Activated naive CD4-positive, alpha-beta T cell treated with anti-CD3 and anti-CD28 coated beads, Interleukin-2, amount 10 ng/mL, durations not matched to agents 7 days and 5 days (primary cell): ENCODE data around the gene AAK1.
A peak's percentile ranks its signal among the peaks of the same experiment; 100 is the strongest.
"Not testable (repeated sequence)": the region's sequence is repeated elsewhere in the genome, so short reads cannot be mapped to it uniquely, and the experiment has no call there.

Experiments used
- CTCF ChIA-PET: fragments of 350-600 bp; sonication (Branson Sonifier 250); formaldehyde crosslinking; loops from one replicate; lab custom pipeline; 2021; ENCODE audit warnings: antibody characterized with exemption; lab: Charles Lee
- DNase-seq: peaks from one replicate; pipeline ENCODE4 v3.0.0-alpha.2; 2020
- H3K27ac Mint-ChIP-seq: one replicate; pipeline ENCODE4 v1.8.0; 2021; ENCODE audit warnings: mild to moderate bottlenecking, moderate library complexity, mixed read lengths
- H3K27me3 Mint-ChIP-seq: one replicate; pipeline ENCODE4 v1.8.0; 2021; ENCODE audit warnings: mild to moderate bottlenecking, mixed read lengths
- H3K36me3 Mint-ChIP-seq: one replicate; pipeline ENCODE4 v1.8.0; 2021; ENCODE audit warnings: mixed read lengths
- H3K4me1 Mint-ChIP-seq: one replicate; pipeline ENCODE4 v1.8.0; 2021; ENCODE audit warnings: mixed read lengths
- H3K4me3 Mint-ChIP-seq: one replicate; pipeline ENCODE4 v1.8.0; 2021; ENCODE audit warnings: mild to moderate bottlenecking, moderate library complexity, mixed read lengths
- H3K9me3 Mint-ChIP-seq: one replicate; pipeline ENCODE4 v1.8.0; 2021; ENCODE audit warnings: mixed read lengths

AAK1 gene

DNA sequence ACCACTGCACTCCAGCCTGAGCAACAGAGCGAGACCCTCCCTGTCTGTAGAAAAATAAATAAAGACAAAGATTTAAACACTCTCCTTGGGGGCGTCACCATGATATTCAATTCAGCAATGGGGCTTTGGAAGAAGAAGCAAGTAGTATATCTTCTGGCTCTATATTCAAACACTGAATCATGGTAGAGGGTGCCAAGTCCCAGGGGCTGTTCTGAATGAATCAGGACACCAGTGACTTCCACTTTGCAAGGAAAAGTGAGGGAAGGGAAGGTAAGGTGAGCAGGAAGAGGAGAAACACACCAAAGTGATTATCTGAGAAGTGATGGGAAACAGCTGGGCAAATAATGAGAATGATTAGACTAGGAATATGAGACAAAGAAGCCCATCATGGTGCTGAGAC, 80.5 kb downstream of the AAK1 start:
- Mint-ChIP-seq H3K27ac (no peak overlapping the region), H3K9me3 (no peaks in the 10 kb centered on the region), H3K4me1 (peaks cover 50% of the 10 kb centered on the region), H3K27me3 (no peaks in the 10 kb centered on the region), H3K4me3 (no peak overlapping the region), H3K36me3 (peaks cover 15% of the 10 kb centered on the region)
- CTCF ChIA-PET, result interaction anchor here (1.1 to 7.8 kb wide), 3 partner anchors 11 to 150 kb away, joined by 4 to 92 read pairs (median 31); no protein-coding TSS in a partner anchor
- no peak for DNase-seq

DNA sequence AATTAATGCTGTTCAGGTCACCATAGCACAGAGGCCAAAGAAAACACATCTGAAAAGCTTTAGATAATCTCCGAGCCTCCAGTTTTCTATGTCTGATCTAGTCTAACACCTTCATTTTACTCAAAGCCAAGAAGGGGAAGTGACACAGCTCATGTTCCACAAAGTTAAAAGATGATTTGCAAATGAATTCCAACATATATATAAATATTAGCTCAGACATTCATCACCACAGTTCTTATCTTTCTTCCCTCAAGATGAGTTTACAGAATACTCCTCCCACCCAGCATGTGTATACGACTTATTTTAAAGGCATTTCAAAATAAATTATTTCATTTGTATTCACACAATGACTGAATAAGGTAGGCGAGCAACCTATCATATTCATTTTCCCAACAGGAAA, 82.4 kb downstream of the AAK1 start:
- Mint-ChIP-seq H3K4me3 (no peak overlapping the region), H3K9me3 (no peaks in the 10 kb centered on the region), H3K4me1 (peaks cover 40% of the 10 kb centered on the region), H3K36me3 (peaks cover 19% of the 10 kb centered on the region), H3K27ac (no peak overlapping the region), H3K27me3 (no peaks in the 10 kb centered on the region)
- CTCF ChIA-PET, result interaction anchor here (0.7 to 7.8 kb wide), 9 partner anchors 20 to 256 kb away, joined by 3 to 92 read pairs (median 3); no protein-coding TSS in a partner anchor
- DNase-seq, result no peak

DNA sequence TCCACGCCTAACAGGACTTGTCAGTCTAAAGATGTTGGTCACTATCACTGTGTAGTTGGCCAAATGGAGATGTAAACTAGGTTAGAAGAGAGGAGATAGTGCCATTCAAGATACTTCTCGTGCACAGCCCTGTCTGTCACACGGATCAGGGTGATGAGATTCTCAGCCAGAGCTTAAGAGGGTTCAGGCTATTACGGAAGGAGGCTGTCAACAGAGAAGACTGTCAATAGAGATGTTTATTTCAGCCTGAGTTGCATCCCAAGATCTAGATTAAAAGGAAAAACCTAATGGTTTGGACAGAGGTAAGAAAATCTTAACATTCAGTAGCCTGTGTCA, 83.4 kb downstream of the AAK1 start:
- Mint-ChIP-seq H3K36me3 (peaks cover 16% of the 10 kb centered on the region), H3K9me3 (no peaks in the 10 kb centered on the region), H3K4me1 (peaks cover 37% of the 10 kb centered on the region), H3K27me3 (no peaks in the 10 kb centered on the region), H3K4me3 (no peak overlapping the region), H3K27ac (no peak overlapping the region)
- no peak for DNase-seq
- CTCF ChIA-PET, result interaction anchor here (0.8 to 7.8 kb wide), 6 partner anchors 21 to 156 kb away, joined by 3 to 92 read pairs (median 4); no protein-coding TSS in a partner anchor

- Mint-ChIP-seq H3K27ac (no peak overlapping the region), H3K27me3 (no peaks in the 10 kb centered on the region), H3K4me3 (no peak overlapping the region), H3K9me3 (no peaks in the 10 kb centered on the region), H3K4me1 (peaks cover 36% of the 10 kb centered on the region), H3K36me3 (peaks cover 21% of the 10 kb centered on the region)
- DNase-seq, result no peak
- CTCF ChIA-PET, result interaction anchor here (0.7 to 7.8 kb wide), 4 partner anchors 21 to 157 kb away, joined by 3 to 92 read pairs (median 8); no protein-coding TSS in a partner anchor
Measured at GRCh38 chr2:69559442-69560146, 83.9 kb downstream of the AAK1 start.

DNA sequence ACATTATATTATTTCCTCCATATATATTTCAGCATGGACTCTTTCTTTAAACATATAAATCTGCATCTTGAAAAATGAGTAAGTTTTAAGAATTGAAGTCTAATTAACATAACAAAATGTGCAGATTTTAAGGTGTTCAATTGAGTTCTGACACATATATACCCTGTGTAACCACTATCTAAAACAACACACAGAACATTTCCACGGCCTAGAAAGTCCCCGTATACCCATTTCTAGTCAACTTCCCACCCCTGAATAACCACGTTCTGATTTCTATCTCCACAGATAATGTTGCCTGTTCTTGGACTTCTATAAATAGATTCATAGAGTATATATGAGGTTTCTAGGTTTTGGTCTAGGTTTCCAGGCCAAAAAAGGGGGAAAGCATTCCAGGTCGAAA, 87.5 kb downstream of the AAK1 start:
- peaks cover 28% of the 10 kb centered on the region for H3K4me1 Mint-ChIP-seq
- H3K4me3 Mint-ChIP-seq, result no peak overlapping the region
- DNase-seq, result no peak
- CTCF ChIA-PET, result interaction anchor here (0.8 to 2.8 kb wide), 4 partner anchors 10 to 168 kb away, joined by 3 to 17 read pairs (median 8); no protein-coding TSS in a partner anchor
- H3K27ac Mint-ChIP-seq, result no peak overlapping the region
- H3K36me3 Mint-ChIP-seq, result peaks cover 34% of the 10 kb centered on the region
- no peaks in the 10 kb centered on the region for H3K27me3 Mint-ChIP-seq
- H3K9me3 Mint-ChIP-seq, result no peaks in the 10 kb centered on the region

DNA sequence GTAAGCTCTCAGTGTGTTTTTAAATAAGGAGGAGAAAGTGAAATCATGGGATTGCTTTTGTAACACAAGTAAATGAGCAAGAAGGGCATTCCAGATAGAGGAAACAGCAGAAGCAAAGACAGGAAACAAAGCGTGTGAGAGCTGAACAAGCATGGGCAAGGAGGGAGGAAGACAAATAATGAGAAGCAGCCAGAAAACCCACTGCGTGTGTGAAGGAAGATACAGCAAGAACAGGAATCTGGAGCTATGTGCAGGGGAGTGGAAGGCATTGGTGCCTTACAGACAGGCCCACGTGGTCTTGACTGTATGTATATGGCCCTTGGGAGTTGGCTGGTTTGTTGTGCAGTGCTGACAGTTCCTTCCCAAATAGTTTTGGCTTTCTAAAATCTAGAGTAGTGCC, 88.6 kb downstream of the AAK1 start:
- DNase-seq, result no peak
- CTCF ChIA-PET, result interaction anchor here (1.1 to 4.6 kb wide), 3 partner anchors 10 to 160 kb away, joined by 3 to 37 read pairs (median 3); no protein-coding TSS in a partner anchor
- Mint-ChIP-seq H3K27ac (peak overlapping the region; percentile 19), H3K36me3 (peaks cover 39% of the 10 kb centered on the region), H3K9me3 (no peaks in the 10 kb centered on the region), H3K27me3 (no peaks in the 10 kb centered on the region), H3K4me3 (no peak overlapping the region), H3K4me1 (peaks cover 23% of the 10 kb centered on the region)

GRCh38 chr2:69554568-69554967, 89.0 kb downstream of the AAK1 start:
- CTCF ChIA-PET, result interaction anchor here (1.1 to 4.6 kb wide), 3 partner anchors 11 to 160 kb away, joined by 3 to 37 read pairs (median 3); no protein-coding TSS in a partner anchor

GRCh38 chr2:69553991-69554390, 89.5 kb downstream of the AAK1 start:
- peaks cover 44% of the 10 kb centered on the region for H3K36me3 Mint-ChIP-seq
- no peak overlapping the region for H3K27ac Mint-ChIP-seq
- CTCF ChIA-PET, result interaction anchor here (0.6 to 4.6 kb wide), 2 partner anchors 11 to 23 kb away, joined by 4 to 37 read pairs; no protein-coding TSS in a partner anchor
- peaks cover 18% of the 10 kb centered on the region for H3K4me1 Mint-ChIP-seq
- no peaks in the 10 kb centered on the region for H3K9me3 Mint-ChIP-seq
- DNase-seq, result no peak
- no peak overlapping the region for H3K4me3 Mint-ChIP-seq
- no peaks in the 10 kb centered on the region for H3K27me3 Mint-ChIP-seq

More at GRCh38 chr2:69554568-69554967, 89.0 kb downstream of the AAK1 start:
- Mint-ChIP-seq H3K4me1 (peaks cover 19% of the 10 kb centered on the region), H3K9me3 (no peaks in the 10 kb centered on the region), H3K27me3 (no peaks in the 10 kb centered on the region), H3K27ac (no peak overlapping the region), H3K4me3 (no peak overlapping the region), H3K36me3 (peaks cover 41% of the 10 kb centered on the region)
- DNase-seq, result no peak

DNA sequence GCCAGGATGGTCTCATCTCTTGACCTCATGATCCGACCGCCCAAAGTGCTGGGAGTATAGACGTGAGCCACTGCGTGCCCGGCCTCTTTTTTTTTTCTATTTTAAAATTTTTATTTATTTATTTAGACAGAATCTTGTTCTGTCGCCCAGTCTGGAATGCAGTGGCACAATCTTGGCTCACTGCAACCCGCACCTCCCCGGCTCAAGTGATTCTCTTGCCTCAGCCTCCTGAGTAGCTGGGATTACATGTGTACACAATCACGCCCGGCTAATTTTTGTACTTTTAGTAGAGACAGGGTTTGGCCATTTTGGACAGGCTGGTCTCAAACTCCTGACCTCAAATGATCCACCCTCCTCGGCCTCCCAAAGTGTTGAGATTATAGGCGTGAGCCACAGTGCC, 93.0 kb downstream of the AAK1 start:
- H3K27ac Mint-ChIP-seq, H3K4me3 Mint-ChIP-seq, H3K27me3 Mint-ChIP-seq, H3K9me3 Mint-ChIP-seq, DNase-seq: not testable (repeated sequence)
- Mint-ChIP-seq H3K4me1 (peaks cover 11% of the 10 kb centered on the region), H3K36me3 (peaks cover 63% of the 10 kb centered on the region)
- CTCF ChIA-PET, result interaction anchor here (1.0 kb wide), 1 partner anchor 148 kb away, joined by 3 read pairs; no protein-coding TSS in a partner anchor

- peaks cover 4% of the 10 kb centered on the region for H3K4me1 Mint-ChIP-seq
- CTCF ChIA-PET, result interaction anchor here (0.6 to 0.7 kb wide), 2 partner anchors 16 to 268 kb away, joined by 4 read pairs; no protein-coding TSS in a partner anchor
- H3K27ac Mint-ChIP-seq, result no peak overlapping the region
- no peak for DNase-seq
- peaks cover 7% of the 10 kb centered on the region for H3K9me3 Mint-ChIP-seq
- no peak overlapping the region for H3K4me3 Mint-ChIP-seq
- H3K36me3 Mint-ChIP-seq, result peaks cover 64% of the 10 kb centered on the region
- H3K27me3 Mint-ChIP-seq, result no peaks in the 10 kb centered on the region
Measured at GRCh38 chr2:69549421-69549820, 94.1 kb downstream of the AAK1 start.

DNA sequence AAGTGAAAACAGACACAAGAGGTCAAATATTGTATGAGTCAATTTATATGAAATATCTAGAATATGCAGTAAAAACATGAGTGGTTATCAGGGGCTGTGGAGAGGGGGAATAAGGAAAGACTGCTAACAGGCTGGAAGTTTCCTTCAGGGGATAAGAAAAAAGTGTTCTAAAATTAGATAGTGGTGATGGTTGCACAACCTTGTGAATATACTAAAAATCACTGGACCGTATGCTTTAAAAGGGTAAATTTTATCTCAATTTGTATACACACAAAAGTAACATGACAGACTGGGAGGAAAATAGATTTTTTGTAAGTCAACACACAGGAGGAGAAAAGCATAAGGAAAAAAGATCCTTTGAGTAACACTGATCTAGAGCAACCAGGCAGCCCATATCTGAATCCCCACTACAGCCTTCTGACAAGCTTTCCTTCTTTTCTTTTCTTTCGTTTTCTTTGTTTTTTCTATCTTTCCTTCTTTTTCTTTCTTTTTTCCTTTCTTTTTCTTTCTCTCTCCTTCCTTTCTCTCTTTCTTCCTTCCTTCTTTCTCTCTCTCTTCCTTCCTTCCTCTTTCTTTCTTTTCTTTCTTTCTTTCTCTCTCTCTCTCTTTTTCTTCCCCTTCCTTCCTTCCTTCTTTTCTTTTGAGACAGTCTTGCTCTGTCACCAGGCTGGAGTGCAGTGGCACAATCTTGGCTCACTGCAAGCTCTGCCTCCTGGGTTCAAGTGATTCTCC, 95.4 kb downstream of the AAK1 start:
- Mint-ChIP-seq H3K27me3 (no peaks in the 10 kb centered on the region), H3K9me3 (peaks cover 7% of the 10 kb centered on the region), H3K4me1 (peaks cover 2% of the 10 kb centered on the region), H3K4me3 (no peak overlapping the region), H3K36me3 (peaks cover 67% of the 10 kb centered on the region), H3K27ac (peak overlapping the region; percentile 56)
- no peak for DNase-seq
- CTCF ChIA-PET, result interaction anchor here (0.7 kb wide), 1 partner anchor 114 kb away, joined by 3 read pairs; no protein-coding TSS in a partner anchor

DNA sequence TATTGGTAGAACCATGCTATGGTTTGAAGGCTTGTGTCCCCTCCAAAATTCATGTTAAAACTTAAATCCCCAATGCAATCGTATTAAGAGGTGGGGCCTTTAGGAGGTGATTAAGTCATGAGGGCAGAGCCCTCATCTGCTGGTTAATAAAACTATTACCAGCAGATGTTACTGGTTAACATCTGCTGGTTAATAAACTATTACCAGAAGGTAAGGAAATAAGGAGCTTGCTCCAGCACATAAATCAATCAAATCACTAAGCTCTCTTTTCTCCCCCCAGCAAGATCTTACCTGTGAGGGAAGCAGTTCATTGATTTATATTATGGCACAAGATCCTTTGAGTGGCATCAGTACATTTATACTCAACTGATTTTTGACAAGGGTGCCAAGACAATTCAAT, 96.9 kb downstream of the AAK1 start:
- DNase-seq, result no peak
- Mint-ChIP-seq H3K4me1 (no peaks in the 10 kb centered on the region), H3K4me3 (no peak overlapping the region), H3K36me3 (peaks cover 69% of the 10 kb centered on the region), H3K9me3 (peaks cover 7% of the 10 kb centered on the region), H3K27ac (no peak overlapping the region), H3K27me3 (no peaks in the 10 kb centered on the region)
- CTCF ChIA-PET, result no interaction called here

- DNase-seq, result no peak
- H3K27ac Mint-ChIP-seq, result no peak overlapping the region
- CTCF ChIA-PET, result interaction anchor here (1.1 kb wide), 1 partner anchor 20 kb away, joined by 3 read pairs; no protein-coding TSS in a partner anchor
- no peaks in the 10 kb centered on the region for H3K4me1 Mint-ChIP-seq
- no peak overlapping the region for H3K4me3 Mint-ChIP-seq
- H3K27me3 Mint-ChIP-seq, result no peaks in the 10 kb centered on the region
- H3K36me3 Mint-ChIP-seq, result peaks cover 64% of the 10 kb centered on the region
- peaks cover 7% of the 10 kb centered on the region for H3K9me3 Mint-ChIP-seq
Measured at GRCh38 chr2:69545477-69545932, 98.0 kb downstream of the AAK1 start.

DNA sequence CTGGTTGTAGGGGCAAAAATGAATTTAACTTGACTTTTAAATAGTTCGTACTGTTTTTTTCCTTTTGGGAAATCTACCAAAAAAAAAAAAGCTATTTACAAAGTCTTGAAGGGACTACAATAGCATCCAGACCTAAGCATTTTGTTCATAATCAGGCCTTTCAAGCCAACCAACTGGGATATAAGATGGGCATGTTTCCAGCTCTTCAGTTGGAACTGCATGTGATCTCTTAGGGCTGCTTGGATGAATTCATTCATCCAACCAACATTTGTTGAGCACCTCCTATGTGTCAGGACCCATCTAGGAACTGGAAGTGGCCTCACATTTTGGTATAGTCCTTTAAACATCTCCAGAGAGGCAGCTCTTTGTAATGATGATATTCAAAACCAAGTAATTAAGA, 98.6 kb downstream of the AAK1 start:
- no peak overlapping the region for H3K27ac Mint-ChIP-seq
- CTCF ChIA-PET, result interaction anchor here (1.1 kb wide), 1 partner anchor 20 kb away, joined by 3 read pairs; no protein-coding TSS in a partner anchor
- H3K27me3 Mint-ChIP-seq, result no peaks in the 10 kb centered on the region
- H3K4me3 Mint-ChIP-seq, result no peak overlapping the region
- no peaks in the 10 kb centered on the region for H3K4me1 Mint-ChIP-seq
- no peak for DNase-seq
- H3K9me3 Mint-ChIP-seq, result peaks cover 7% of the 10 kb centered on the region
- H3K36me3 Mint-ChIP-seq, result peaks cover 65% of the 10 kb centered on the region
